GM12872 (cell line): ENCODE measurements around the gene RUFY4.

Experiments
- TF ChIP-seq, protein P1 (sequence below): IDR thresholded peaks from 3 replicates; pipeline ENCODE4 v1.5.1; 2011; ENCODE audit warnings: low read depth, mild to moderate bottlenecking, low read length, moderate library complexity; ENCODE audit not compliant: insufficient read depth

Gene RUFY4

DNA sequence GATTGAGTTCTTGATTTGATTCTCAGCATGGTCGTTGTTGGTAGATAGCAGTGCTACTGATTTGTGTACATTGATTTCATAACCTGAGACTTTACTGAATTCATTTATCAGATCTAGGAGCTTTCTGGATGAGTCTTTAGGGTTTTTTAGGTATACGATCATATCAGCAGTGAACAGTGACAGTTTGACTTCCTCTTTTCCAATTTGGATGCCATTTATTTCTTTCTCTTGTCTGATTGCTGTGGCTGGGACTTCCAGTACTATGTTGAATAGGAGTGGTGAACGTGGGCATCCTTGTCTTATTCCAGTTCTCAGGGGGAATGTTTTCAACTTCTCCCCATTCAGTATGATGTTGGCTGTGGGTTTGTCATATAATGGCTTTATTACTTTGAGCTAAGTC, 28.9 kb downstream of the RUFY4 start:
- TF ChIP-seq, protein P1, sequence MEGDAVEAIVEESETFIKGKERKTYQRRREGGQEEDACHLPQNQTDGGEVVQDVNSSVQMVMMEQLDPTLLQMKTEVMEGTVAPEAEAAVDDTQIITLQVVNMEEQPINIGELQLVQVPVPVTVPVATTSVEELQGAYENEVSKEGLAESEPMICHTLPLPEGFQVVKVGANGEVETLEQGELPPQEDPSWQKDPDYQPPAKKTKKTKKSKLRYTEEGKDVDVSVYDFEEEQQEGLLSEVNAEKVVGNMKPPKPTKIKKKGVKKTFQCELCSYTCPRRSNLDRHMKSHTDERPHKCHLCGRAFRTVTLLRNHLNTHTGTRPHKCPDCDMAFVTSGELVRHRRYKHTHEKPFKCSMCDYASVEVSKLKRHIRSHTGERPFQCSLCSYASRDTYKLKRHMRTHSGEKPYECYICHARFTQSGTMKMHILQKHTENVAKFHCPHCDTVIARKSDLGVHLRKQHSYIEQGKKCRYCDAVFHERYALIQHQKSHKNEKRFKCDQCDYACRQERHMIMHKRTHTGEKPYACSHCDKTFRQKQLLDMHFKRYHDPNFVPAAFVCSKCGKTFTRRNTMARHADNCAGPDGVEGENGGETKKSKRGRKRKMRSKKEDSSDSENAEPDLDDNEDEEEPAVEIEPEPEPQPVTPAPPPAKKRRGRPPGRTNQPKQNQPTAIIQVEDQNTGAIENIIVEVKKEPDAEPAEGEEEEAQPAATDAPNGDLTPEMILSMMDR: no peak

DNA sequence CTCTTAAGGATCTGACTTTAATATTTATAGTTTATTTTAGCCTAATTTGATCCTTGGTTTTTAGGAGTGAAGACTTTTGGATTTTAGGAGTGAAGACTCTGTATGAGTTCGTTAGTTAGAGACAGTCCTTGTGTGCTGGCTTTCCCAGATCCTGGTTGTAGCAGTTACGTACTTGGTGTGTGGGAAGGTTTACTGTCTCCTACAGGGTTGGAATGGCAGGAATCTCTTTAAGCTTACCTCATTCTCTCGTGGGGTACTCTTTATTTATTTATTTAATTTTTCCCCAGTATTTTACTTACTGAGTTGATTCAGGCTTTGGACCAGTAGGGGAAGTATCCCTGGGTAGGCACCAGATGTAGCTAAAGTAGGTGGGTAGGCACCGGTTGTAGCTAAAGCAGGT, 54.9 kb downstream of the RUFY4 start:
- TF ChIP-seq, protein P1: no peak

- TF ChIP-seq, protein P1: no peak
These were observed 56.0 kb downstream of the RUFY4 start for GRCh38 chr2:218125095-218125494.

DNA sequence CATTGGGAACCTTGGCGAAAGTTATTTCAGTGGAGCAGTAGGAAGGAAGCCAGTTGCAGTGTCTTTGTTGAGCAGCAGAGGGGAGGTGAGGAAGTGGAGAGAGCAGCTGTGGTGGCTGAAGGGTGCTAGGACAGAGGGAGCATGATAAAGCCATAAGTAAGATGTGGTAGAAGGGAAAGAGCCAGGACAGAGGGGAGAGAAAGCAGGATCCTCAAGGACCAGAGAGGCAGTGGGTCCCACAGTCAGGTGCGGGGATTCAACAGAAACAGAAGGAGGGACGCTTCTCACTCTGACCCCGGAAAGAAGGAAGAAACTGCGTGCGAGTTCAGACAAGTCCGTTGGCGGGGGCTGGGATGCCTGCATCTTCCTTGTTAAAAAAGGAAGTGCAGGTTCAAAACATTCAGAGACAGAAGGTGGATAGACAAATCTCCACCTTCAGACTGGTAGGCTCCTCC, 56.6 kb downstream of the RUFY4 start, which contains the start of gene CXCR2:
CXCR2 (plus strand) TSS at position 403 of the 455 bp plus-strand sequence. CDS start 8,774 bp downstream, outside the sequence.
- TF ChIP-seq, protein P1: no peak

- TF ChIP-seq, protein P1: no peak
These were observed 58.9 kb downstream of the RUFY4 start for GRCh38 chr2:218127929-218128455.

DNA sequence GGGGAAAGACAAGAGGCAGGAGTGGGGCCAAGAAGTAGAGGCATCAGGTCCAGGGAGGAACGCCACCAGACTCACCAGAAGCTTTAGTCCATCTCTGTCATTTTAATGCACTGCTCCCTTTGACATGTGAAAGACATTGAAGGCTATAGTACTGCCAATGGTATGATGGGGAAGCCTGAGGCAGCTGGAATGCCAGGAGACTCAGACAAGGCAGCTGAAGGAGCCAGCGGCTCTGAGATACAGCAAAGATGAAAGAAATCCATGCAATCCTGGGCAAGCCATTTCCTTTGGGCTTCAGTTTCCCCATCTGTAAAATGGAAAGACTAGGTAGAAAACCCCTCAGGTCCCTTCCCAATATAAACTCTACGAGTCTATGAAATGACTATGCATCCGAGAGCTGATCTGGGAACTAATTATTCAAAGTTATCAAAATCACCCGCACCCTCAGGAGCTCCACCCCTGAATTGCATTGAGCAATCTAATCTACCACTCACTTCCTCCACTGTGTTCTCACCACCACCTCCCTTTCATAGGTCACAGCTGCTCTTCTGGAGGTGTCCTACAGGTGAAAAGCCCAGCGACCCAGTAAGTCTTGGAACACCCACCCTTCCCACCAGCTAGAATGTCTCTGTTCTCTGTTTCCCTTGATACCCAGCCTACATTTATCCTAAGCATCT, 59.9 kb downstream of the RUFY4 start:
- TF ChIP-seq, protein P1: no peak

- TF ChIP-seq, protein P1: no peak
These were observed 60.5 kb downstream of the RUFY4 start for GRCh38 chr2:218129458-218130135.
